GM12873 (cell line): Measurements from ENCODE around the gene LSM14B.

Experiments
- CTCF ChIP-seq: IDR thresholded peaks from 2 replicates; pipeline ENCODE4 v1.5.1; 2012; ENCODE audit warnings: low read depth, mild to moderate bottlenecking, moderate library complexity, low read length, control low read depth; ENCODE audit not compliant: insufficient read depth; ENCODE audit errors: missing control alignments

The LSM14B gene

GRCh38 chr20:62146019-62146755 lies 23.9 kb downstream of the LSM14B start:
- TF ChIP-seq CTCF, result no peak

GRCh38 chr20:62147125-62147524 lies 24.9 kb downstream of the LSM14B start:
- TF ChIP-seq CTCF, result no peak

GRCh38 chr20:62147528-62147927 lies 25.3 kb downstream of the LSM14B start:
- TF ChIP-seq CTCF, result no peak

GRCh38 chr20:62148908-62149314 lies 26.6 kb downstream of the LSM14B start:
- TF ChIP-seq CTCF, result no peak

GRCh38 chr20:62149532-62150309 lies 27.4 kb downstream of the LSM14B start:
- TF ChIP-seq CTCF, result no peak

GRCh38 chr20:62150310-62150575 lies 28.0 kb downstream of the LSM14B start:
- TF ChIP-seq CTCF, result no peak

GRCh38 chr20:62151225-62151624 lies 28.9 kb downstream of the LSM14B start:
- no peak for TF ChIP-seq CTCF
